ENCODE measurements around the gene MALAT1. TPM values are rescaled to one million over a fixed set of nuclear protein-coding genes. Genes with fewer than 3 reads are reported as not detected.

Gene MALAT1
- total and polyA plus RNA-seq, 10 of the 15 experiments (the other 5 are each of a cell fraction or from before 2014, with no cell fraction given): 448 to 8,160 (median 2,019) TPM

DNA sequence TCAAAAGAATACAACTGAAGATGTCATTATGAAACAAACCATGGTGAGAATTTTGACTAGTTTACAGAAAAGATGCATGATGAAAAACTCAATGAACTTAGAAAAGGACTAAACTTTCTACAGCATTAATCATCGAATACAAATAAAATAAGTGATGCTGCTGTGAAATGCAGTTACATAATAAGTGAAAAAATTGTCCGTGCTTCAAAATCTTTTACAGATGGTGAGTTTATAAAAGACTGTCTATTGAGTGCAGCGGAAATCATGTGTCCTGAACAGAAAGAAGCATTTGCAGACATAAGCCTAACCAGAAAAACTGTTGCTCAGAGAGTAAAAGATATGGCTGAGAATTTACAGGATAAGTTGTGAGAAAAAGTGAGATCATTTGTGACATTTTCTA lies 42.4 kb upstream of the MALAT1 start:
- ChIA-PET RAD21 (ENCODE audit: unreplicated experiment) (interaction anchor here (0.7 to 1.9 kb wide), 5 partner anchors 14 to 53 kb away, joined by 3 to 13 read pairs (median 4); no protein-coding TSS in a partner anchor), CTCF (interaction anchor here (17.2 kb wide), 1 partner anchor 38 kb away, joined by 362 read pairs; the partner anchor contains the start of gene NEAT1), POLR2A (interaction anchor here (0.6 to 1.9 kb wide), 10 partner anchors 10 to 181 kb away, joined by 3 to 20 read pairs (median 4); partner anchors contain the start of gene MALAT1), SMC1A (ENCODE audit: uncharacterized antibody, unreplicated experiment) (interaction anchor here (1.4 to 3.3 kb wide), 2 partner anchors 12 to 20 kb away, joined by 4 to 9 read pairs; no protein-coding TSS in a partner anchor)
- ATAC-seq (no peak), DNase-seq (ENCODE audit: low read depth, low spot score) (no peak), FAIRE-seq (no peak)
- no peaks in the 10 kb centered on the region for H3K27me3 ChIP-seq (replicated peaks in 1 of 2; ENCODE audit: control insufficient read depth in 2 of 2, insufficient read depth in 2 of 2, low read length in 1 of 2)
- peaks cover 55% of the 10 kb centered on the region for H3K79me2 ChIP-seq (ENCODE audit: control insufficient read depth, insufficient read depth, low read length)
- no peaks in the 10 kb centered on the region for H3K9me3 ChIP-seq (replicated peaks; ENCODE audit: control insufficient read depth, insufficient read depth, low read length)
- intact Hi-C loops (cut with micrococcal nuclease; ENCODE audit: unreplicated experiment): loop anchor here (5.0 kb wide), 2 partner anchors 34 to 41 kb away; partner anchors contain the start of genes MALAT1 and NEAT1
- H4K20me1 ChIP-seq (ENCODE audit: control insufficient read depth, insufficient read depth): no peaks in the 10 kb centered on the region
- H3K36me3 ChIP-seq (ENCODE audit: control insufficient read depth in 2 of 2, insufficient read depth in 2 of 2, low read length in 1 of 2): no peaks in the 10 kb centered on the region
- peak overlapping the region; percentile 93 for H3K27ac ChIP-seq (ENCODE audit: control insufficient read depth, insufficient read depth)
- peak overlapping the region; percentile 88 for H3K4me3 ChIP-seq
- peaks cover 25% of the 10 kb centered on the region for H3K4me1 ChIP-seq (ENCODE audit: control insufficient read depth, insufficient read depth, low read length)
- no peak overlapping the region for H2AFZ ChIP-seq (ENCODE audit: control insufficient read depth, low read depth, low read length)
- in situ Hi-C loops (cut with MboI): no loop called here
- peak overlapping the region; percentile 95 for H3K9ac ChIP-seq (ENCODE audit: control insufficient read depth, insufficient read depth, low read length)
- TF ChIP-seq JUNB (IDR thresholded peaks at IDR 0.05): no peak
- no peak for TF ChIP-seq SIN3A (IDR thresholded peaks at IDR 0.05; ENCODE audit: low read depth, low read length)
- no peak for TF ChIP-seq KAT2A (conservative IDR thresholded peaks at IDR 0.05; ENCODE audit: control insufficient read depth, low read depth, low read length)
- TF ChIP-seq NFYA (IDR thresholded peaks at IDR 0.05; ENCODE audit: borderline replicate concordance, low read depth, low read length): no peak
- TF ChIP-seq EGR1 (IDR thresholded peaks at IDR 0.05; ENCODE audit: borderline replicate concordance in 1 of 2, low read depth in 2 of 2, low read length in 2 of 2): no peak
- TF ChIP-seq MTA2 (IDR thresholded peaks at IDR 0.05; ENCODE audit: low read depth): no peak
- TF ChIP-seq, protein P1, sequence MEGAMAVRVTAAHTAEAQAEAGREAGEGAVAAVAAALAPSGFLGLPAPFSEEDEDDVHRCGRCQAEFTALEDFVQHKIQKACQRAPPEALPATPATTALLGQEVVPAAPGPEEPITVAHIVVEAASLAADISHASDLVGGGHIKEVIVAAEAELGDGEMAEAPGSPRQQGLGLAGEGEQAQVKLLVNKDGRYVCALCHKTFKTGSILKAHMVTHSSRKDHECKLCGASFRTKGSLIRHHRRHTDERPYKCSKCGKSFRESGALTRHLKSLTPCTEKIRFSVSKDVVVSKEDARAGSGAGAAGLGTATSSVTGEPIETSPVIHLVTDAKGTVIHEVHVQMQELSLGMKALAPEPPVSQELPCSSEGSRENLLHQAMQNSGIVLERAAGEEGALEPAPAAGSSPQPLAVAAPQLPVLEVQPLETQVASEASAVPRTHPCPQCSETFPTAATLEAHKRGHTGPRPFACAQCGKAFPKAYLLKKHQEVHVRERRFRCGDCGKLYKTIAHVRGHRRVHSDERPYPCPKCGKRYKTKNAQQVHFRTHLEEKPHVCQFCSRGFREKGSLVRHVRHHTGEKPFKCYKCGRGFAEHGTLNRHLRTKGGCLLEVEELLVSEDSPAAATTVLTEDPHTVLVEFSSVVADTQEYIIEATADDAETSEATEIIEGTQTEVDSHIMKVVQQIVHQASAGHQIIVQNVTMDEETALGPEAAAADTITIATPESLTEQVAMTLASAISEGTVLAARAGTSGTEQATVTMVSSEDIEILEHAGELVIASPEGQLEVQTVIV (IDR thresholded peaks at IDR 0.05; ENCODE audit: borderline replicate concordance, partially characterized antibody): no peak
- H3K4me2 ChIP-seq (ENCODE audit: control insufficient read depth, insufficient read depth): peak overlapping the region; percentile 72
- WGBS (ENCODE audit: insufficient coverage, insufficient replicate concordance, low lambda C conversion rate, missing lambda C conversion rate): 44% methylated on average over 3 of the region's 3 CpGs
- no TSS peak for BruUV-seq (replicated peaks)

All from GM12878 (cell line).